Measurements from ENCODE around the gene CSTPP1.

DNA sequence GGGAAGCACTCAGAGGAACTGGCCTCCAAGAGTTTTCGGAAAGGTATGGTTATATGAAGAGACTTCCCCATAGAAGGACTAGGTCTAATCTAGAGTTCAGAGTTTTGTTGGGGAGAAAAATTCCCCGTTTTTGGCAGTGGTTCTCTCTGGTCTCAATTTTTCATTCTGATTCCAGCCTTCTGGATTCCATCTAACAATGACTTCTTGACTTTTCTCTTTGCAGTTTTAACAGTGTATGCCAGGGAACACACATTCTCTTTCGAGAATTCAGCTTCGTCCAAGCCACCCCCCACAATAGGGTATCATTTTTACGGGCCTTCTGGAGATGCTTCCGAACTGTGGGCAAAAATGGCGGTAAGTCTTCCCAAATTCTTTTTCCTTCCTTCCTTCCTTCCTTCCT, 115.6 kb downstream of the CSTPP1 start:
- TF ChIP-seq CTCF (IDR thresholded peaks at IDR 0.05) (no peak), POLR2AphosphoS5 (IDR thresholded peaks at IDR 0.05) (peak in 1 of 3 donors; percentile 18)

All from stomach (tissue), 4 donors.